Measurements from ENCODE around the gene CRHBP. TPM values are rescaled to one million over a fixed set of nuclear protein-coding genes. Genes with fewer than 3 reads are reported as not detected.

The CRHBP gene, protein sequence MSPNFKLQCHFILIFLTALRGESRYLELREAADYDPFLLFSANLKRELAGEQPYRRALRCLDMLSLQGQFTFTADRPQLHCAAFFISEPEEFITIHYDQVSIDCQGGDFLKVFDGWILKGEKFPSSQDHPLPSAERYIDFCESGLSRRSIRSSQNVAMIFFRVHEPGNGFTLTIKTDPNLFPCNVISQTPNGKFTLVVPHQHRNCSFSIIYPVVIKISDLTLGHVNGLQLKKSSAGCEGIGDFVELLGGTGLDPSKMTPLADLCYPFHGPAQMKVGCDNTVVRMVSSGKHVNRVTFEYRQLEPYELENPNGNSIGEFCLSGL
- total RNA-seq, result 17.8 TPM

DNA sequence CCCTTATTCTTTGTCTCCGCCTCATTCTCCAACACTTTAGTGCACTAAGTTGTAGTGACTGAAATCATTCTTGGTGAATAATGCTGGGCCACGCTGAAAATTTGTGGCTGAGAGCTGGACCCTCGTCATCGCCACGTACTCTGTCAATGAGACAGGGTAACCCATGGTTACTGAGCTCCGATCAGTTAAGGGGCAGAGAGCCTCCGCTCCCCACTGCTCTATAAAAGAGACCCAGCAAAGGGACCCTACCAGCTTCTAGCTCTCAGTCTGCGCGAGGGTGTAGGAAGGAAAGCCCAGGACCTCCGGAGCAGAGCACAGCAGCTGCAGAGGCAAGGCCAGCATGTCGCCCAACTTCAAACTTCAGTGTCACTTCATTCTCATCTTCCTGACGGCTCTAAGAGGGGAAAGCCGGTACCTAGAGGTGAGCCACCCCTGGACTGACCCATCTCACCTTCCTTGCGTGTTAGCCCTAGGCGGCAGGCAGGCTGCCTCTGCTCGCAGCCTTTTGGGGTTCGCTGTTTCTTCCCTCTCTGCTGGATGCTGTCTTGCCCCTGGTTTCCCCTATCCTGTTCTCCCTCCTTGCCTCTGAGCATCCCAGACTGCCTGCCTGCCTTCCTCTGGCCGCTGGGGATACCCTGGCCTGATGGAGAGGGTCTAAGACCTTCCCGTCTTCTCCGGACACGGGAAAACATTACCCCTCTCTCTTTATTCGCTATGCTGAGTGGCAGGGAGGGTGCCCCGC lies at the start of gene CRHBP:
Gene CRHBP, plus strand, starts transcription at position 251 of the 742 bp plus-strand sequence. Its CDS starts 90 bp downstream, at position 341.

Small RNAs within 50 kb of the gene (small RNA-seq; reads per million reads assigned to genes)
- gene RNU6ATAC36P, result not detected

Other genes with a start within 250 kb of the CRHBP start
- gene F2R, start 236.9 kb upstream of the CRHBP start, total RNA-seq, result 28.6 TPM
- gene F2RL1, start 134.0 kb upstream of the CRHBP start, total RNA-seq, result 3.0 TPM
- gene S100Z, start 103.0 kb upstream of the CRHBP start, total RNA-seq, result not detected
- 38.5 TPM for gene AGGF1, start 77.4 kb downstream of the CRHBP start, total RNA-seq
- gene ZBED3, start 134.2 kb downstream of the CRHBP start, total RNA-seq, result 4.4 TPM